Hepatocyte (in vitro differentiated cells): ENCODE results near the gene PLPP1.

Experiments
- CTCF ChIP-seq: fragments of 200-600 bp; sonication (generic); IDR thresholded peaks from 2 replicates; pipeline ENCODE4 v1.5.1; 2016; ENCODE audit warnings: antibody characterized with exemption, mild to moderate bottlenecking; ENCODE audit not compliant: poor library complexity
- EZH2 ChIP-seq: fragments of 200-600 bp; sonication (generic); IDR thresholded peaks from 2 replicates; pipeline ENCODE4 v1.6.1; 2016; ENCODE audit warnings: antibody characterized with exemption, mild to moderate bottlenecking, borderline replicate concordance
- EZH2phosphoT487 ChIP-seq: fragments of 200-600 bp; sonication (generic); IDR thresholded peaks from one replicate; pipeline ENCODE4 v1.6.1; 2018; ENCODE audit warnings: antibody characterized with exemption, mild to moderate bottlenecking, low read depth, moderate library complexity; ENCODE audit not compliant: unreplicated experiment, severe bottlenecking

GRCh38 chr5:55554585-55555202, 19.9 kb upstream of the PLPP1 start:
- TF ChIP-seq CTCF (no peak), EZH2 (no peak), EZH2phosphoT487 (no peak)
